Spleen (tissue), 11 donors: ENCODE results near the gene FAM151A. TPM values are rescaled to one million over a fixed set of nuclear protein-coding genes. Genes with fewer than 3 reads are reported as not detected.

Experiments
- DNase-seq: peaks from one replicate; pipeline ENCODE4 v3.0.0-alpha.2; 2020
- H3K27ac ChIP-seq, 8 donors: fragments of 200-600 bp; sonication (generic) in 7 of 8; 1 replicate in 4 of 8; 2 replicates in 4 of 8; pipeline versions ENCODE4 v1.5.0 to v1.8.0; 2016 to 2021; ENCODE audit warnings: inconsistent platforms in 4 of 8, mild to moderate bottlenecking in 4 of 8, moderate library complexity in 1 of 8
- H3K27me3 ChIP-seq, 7 donors: fragments of 200-600 bp; sonication (generic) in 6 of 7; replicated peaks in 1 of 7; 1 replicate in 4 of 7; 2 replicates in 3 of 7; pipeline versions ENCODE4 v1.5.0 to v1.8.0; 2016 to 2021; ENCODE audit warnings: inconsistent platforms in 3 of 7, mild to moderate bottlenecking in 1 of 7
- H3K36me3 ChIP-seq, 6 donors: fragments of 200-600 bp; sonication (generic) in 5 of 6; 1 replicate in 4 of 6; 2 replicates in 2 of 6; pipeline versions ENCODE4 v1.5.0 to v1.8.0; 2016 to 2021; ENCODE audit warnings: inconsistent platforms in 2 of 6
- H3K4me1 ChIP-seq, 6 donors: fragments of 200-600 bp; sonication (generic) in 5 of 6; 1 replicate in 3 of 6; 2 replicates in 3 of 6; pipeline versions ENCODE4 v1.5.0 to v1.8.0; 2016 to 2021; ENCODE audit warnings: inconsistent platforms in 3 of 6
- H3K4me3 ChIP-seq, 8 donors: fragments of 200-600 bp; sonication (generic) in 7 of 8; 1 replicate in 4 of 8; 2 replicates in 4 of 8; pipeline versions ENCODE4 v1.5.0 to v1.8.0; 2016 to 2021; ENCODE audit warnings: inconsistent platforms in 4 of 8, mild to moderate bottlenecking in 4 of 8, moderate library complexity in 2 of 8
- H3K9me3 ChIP-seq, 8 donors: fragments of 200-600 bp; sonication (generic) in 7 of 8; 1 replicate in 4 of 8; 2 replicates in 4 of 8; pipeline versions ENCODE4 v1.5.0 to v1.8.0; 2016 to 2021; ENCODE audit warnings: inconsistent platforms in 4 of 8
- POLR2A ChIP-seq, 3 donors: fragments of 450-650 bp; IDR thresholded peaks; one replicate each; pipeline ENCODE4 v1.5.1; 2017; ENCODE audit warnings: antibody characterized with exemption in 3 of 3, mild to moderate bottlenecking in 1 of 3
- POLR2AphosphoS5 ChIP-seq, 3 donors: sonication (generic); formaldehyde crosslinking; IDR thresholded peaks; one replicate each; pipeline ENCODE4 v1.5.1; 2017; ENCODE audit warnings: antibody characterized with exemption in 3 of 3
- WGBS, 5 donors: extraction: QIAGEN DNeasy Blood & Tissue Kit in 3 of 5; methylation state at CpG; one replicate each; pipeline versions ENCODE4 v1.1.5 to v1.1.7; 2013 to 2018; 5-methylcytosine and 5-hydroxymethylcytosine counted together
- intact Hi-C: fragments of 100-400 bp; cut with DNase I; formaldehyde crosslinking; loops from one replicate; pipeline ENCODE4 v1.15.0; 2023; ENCODE audit warnings: low total_unique reads
- polyA plus RNA-seq, 3 donors: library from polyadenylated mRNA; stranded (reverse); fragments of 200-250 nt; gene quantifications; one replicate each; pipeline ENCODE4 v1.2.1, GENCODE V29; 2013
- total RNA-seq, 7 donors: library from RNA; depleted of rRNA in 3 of 7; stranded (reverse); fragments of >200 nt in 3 of 7; fragmentation: NEBNext Ultra II Directional in 4 of 7; extraction: Animal tissue kit (Norgen Biotek cat#: 25700) in 4 of 7; gene quantifications; one replicate each; pipeline versions ENCODE4 v1.1.0 to v1.2.1, GENCODE V29; 2016 to 2021
- TF ChIP-seq, protein P1 (sequence below), 11 experiments: fragments of 200-600 bp in 7 of 11; fragments of 450-650 bp in 4 of 11; sonication (generic) in 4 of 11; IDR thresholded peaks in 8 of 11; conservative IDR thresholded peaks in 3 of 11; 1 replicate in 7 of 11; 2 replicates in 4 of 11; pipeline versions ENCODE4 v1.4.0 to v1.8.0; 2016 to 2021; ENCODE audit warnings: antibody characterized with exemption in 11 of 11, inconsistent platforms in 4 of 11, mild to moderate bottlenecking in 1 of 11
- donor health status: healthy with polysubstance abuse.
- donor health status: DM: no; HTN: no; CAD: no; lungs with moderate emphysema.
- donor health status: DM: no; HTN: no; CAD: no.
- donor health status: Bipolar disorder and iron deficiency.
- donor health status: healthy.
- donor health status: DM: no; HTN: no; CAD: no.
- donor health status: DM: yes; HTN: yes; CAD: no.

FAM151A gene
- total and polyA plus RNA-seq, 10 donors: 0.70 to 4.2 (median 0.97) TPM; not detected in 1

- 85 to 95% (median 89%) methylated on average over 7 of the region's 7 CpGs for whole genome bisulfite sequencing, 5 donors
- DNase-seq: no peak
These were observed 22.7 kb upstream of the FAM151A start for GRCh38 chr1:54645806-54646676.

GRCh38 chr1:54643736-54644135, 20.4 kb upstream of the FAM151A start:
- no peaks in the 10 kb centered on the region for H3K36me3 ChIP-seq
- peaks cover 7 to 38% (median 28%) of the 10 kb centered on the region in 8 donors for H3K9me3 ChIP-seq
- H3K27me3 ChIP-seq: peaks cover 0 to 10% (median 0%) of the 10 kb centered on the region in 7 donors
- H3K27ac ChIP-seq: no peak overlapping the region
- TF ChIP-seq POLR2A (IDR thresholded peaks at IDR 0.05) (no peak), POLR2AphosphoS5 (IDR thresholded peaks at IDR 0.05) (no peak)
- TF ChIP-seq, protein P1, sequence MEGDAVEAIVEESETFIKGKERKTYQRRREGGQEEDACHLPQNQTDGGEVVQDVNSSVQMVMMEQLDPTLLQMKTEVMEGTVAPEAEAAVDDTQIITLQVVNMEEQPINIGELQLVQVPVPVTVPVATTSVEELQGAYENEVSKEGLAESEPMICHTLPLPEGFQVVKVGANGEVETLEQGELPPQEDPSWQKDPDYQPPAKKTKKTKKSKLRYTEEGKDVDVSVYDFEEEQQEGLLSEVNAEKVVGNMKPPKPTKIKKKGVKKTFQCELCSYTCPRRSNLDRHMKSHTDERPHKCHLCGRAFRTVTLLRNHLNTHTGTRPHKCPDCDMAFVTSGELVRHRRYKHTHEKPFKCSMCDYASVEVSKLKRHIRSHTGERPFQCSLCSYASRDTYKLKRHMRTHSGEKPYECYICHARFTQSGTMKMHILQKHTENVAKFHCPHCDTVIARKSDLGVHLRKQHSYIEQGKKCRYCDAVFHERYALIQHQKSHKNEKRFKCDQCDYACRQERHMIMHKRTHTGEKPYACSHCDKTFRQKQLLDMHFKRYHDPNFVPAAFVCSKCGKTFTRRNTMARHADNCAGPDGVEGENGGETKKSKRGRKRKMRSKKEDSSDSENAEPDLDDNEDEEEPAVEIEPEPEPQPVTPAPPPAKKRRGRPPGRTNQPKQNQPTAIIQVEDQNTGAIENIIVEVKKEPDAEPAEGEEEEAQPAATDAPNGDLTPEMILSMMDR (IDR thresholded peaks at IDR 0.05 in 8 of 11, conservative IDR thresholded peaks at IDR 0.05 in 3 of 11): no peak
- peaks cover 0 to 5% (median 0%) of the 10 kb centered on the region in 6 donors for H3K4me1 ChIP-seq
- DNase-seq: no peak
- intact Hi-C loops: no loop called here
- H3K4me3 ChIP-seq: no peak overlapping the region

More at GRCh38 chr1:54645806-54646676, 22.7 kb upstream of the FAM151A start:
- peaks cover 7 to 38% (median 28%) of the 10 kb centered on the region in 8 donors for H3K9me3 ChIP-seq
- no peaks in the 10 kb centered on the region for H3K4me1 ChIP-seq
- no peaks in the 10 kb centered on the region for H3K36me3 ChIP-seq
- no peak for TF ChIP-seq POLR2A (IDR thresholded peaks at IDR 0.05)
- TF ChIP-seq, protein P1 (IDR thresholded peaks at IDR 0.05 in 8 of 11, conservative IDR thresholded peaks at IDR 0.05 in 3 of 11): no peak
- TF ChIP-seq POLR2AphosphoS5 (IDR thresholded peaks at IDR 0.05): no peak
- intact Hi-C loops: no loop called here
- H3K27ac ChIP-seq: no peak overlapping the region
- peaks cover 0 to 5% (median 0%) of the 10 kb centered on the region in 7 donors for H3K27me3 ChIP-seq
- H3K4me3 ChIP-seq: no peak overlapping the region

DNA sequence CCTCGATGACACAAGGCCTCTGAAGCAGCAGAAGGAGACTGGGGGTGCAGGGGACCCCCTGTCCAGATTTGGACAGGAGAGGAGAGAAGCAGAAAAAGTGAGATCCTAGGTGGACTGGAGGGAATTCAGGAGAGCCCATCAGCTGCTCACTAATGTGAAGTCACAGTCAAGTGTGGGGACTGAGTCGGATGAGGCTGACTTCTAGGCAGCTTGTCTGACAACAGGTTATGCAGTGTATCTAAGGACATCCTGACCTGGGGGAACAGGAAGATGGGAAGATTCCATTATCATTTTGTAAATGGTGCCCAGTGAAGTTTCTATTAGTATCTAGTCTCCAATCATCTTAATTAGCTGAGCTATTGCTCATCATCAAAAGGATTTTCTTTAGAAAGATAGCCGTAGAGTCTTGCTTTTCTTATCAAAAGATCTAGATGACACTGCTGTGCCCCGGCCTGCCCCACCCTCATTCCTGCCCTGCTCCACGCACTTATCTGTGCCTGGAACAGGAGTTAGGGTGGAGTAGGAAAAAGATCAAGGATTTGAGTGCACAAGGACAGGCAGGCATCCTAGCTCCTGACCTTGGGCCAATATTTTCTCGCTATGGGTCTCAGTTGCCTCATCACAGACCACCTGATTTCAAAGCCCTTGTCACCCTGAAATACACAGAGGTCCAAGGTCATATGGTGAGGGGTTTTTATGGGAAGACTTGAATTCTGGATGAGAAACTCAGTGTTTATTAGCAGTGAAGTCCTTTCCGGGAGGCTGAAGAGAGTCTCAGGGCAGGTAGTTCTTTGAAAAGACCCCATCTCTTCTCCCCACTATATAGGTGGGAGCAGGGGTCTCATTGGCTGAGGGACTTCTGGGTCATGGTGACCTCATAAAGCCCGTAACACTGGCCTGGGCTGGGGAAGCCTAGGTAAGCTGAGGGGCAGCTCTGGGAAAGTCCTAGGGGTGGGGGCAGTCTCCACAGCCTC, 17.8 kb upstream of the FAM151A start, which contains the start of gene MROH7:
MROH7 (plus strand) TSS at position 924 of the 974 bp plus-strand sequence. CDS start 11,141 bp downstream, outside the sequence.
- Histone ChIP-seq H3K4me1 (peaks cover 0 to 5% (median 0%) of the 10 kb centered on the region in 6 donors), H3K36me3 (no peaks in the 10 kb centered on the region), H3K9me3 (peaks cover 7 to 38% (median 28%) of the 10 kb centered on the region in 8 donors), H3K27me3 (peaks cover 0 to 12% (median 0%) of the 10 kb centered on the region in 7 donors), H3K27ac (no peak within 1 kb of the TSS), H3K4me3 (no peak within 1 kb of the TSS)
- TF ChIP-seq, protein P1 (IDR thresholded peaks at IDR 0.05 in 8 of 11, conservative IDR thresholded peaks at IDR 0.05 in 3 of 11): no peak
- TF ChIP-seq POLR2A (IDR thresholded peaks at IDR 0.05) (no peak), POLR2AphosphoS5 (IDR thresholded peaks at IDR 0.05) (no peak)
- DNase-seq: no peak
- intact Hi-C loops: no loop called here
- WGBS, 5 donors: 68 to 92% (median 79%) methylated on average over 7 to 8 of the region's 8 CpGs
